Germinal center (tissue), 1 donor: ENCODE measurements around the gene GEMIN7.

Source experiments
- DNase-seq: peaks from one replicate; pipeline ENCODE4 v3.0.0; 2012; ENCODE audit warnings: mixed read lengths, low spot score

Gene GEMIN7

DNA sequence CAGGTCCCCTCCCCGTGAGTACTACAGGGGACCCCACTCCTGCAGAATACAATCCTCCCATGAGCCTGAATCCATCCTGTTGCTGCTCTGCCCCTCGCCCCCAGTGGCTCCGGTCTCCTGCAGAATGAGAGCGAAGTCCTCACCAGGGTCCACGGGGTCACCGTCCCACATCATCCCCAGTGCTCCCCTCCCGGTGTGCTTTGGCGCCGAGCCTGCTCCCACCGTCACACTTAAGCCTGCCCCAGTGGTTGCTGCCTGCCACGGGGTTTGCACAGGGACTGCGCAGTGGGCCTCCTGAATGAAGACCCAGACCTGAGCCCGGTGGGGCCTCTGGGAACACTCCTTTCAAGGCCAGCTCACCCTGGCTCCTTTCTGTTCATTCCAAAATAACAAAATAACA is 51.2 kb downstream of the GEMIN7 start:
- DNase-seq = no peak

DNA sequence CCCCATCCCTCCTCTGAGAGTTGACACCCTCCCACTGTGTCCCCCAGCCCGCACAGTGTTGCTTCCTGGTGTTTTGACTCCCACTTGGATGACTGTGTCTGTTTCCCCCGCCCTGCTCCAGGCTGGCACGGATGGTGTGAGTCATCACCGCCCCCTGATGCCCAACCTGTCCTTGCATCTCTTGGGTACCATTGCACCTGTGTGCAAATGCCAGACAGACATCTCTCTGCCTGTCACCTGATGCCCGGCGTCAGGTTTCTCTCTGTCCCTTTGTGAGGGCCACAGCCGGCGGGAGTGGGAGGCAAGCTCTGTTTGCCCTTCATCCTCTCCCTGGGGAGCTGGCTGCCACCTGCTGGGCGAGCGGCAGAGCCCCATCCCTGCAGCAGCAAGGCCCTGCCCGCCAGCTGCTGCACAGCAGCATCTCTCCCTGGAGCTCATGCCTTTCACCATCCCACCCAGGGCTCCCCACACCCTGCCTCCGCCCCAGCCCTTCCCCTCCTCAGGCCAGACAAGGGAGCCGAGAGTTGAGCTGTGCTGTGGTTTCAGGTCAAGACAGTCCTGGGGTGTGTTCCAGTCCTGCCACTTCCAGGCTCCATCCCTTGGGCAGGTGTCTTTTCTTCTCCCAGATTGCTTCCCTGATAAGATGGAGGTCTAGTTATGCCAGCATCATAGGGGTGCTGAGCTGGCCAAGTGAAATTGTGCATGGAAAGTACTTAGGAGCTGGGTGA is 52.0 kb downstream of the GEMIN7 start:
- DNase-seq = no peak

DNA sequence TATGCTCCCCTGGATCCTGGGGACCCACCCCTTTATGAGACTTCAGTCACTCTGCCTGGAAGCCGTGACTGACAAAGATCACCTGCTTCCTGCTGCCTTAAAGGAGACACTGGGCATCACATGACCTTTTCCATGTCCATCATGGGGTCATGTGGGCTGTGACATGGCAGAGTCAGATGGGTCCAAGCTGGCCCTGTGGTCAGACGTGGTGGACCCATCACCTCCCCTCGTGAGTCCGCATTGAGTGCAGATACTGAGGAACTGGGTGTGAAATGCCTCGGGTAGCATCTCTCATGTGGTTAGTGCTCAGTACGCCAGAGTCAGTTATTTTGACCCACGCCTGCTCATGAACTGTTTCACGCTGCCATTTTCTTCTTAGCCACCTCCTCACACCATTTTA is 54.6 kb downstream of the GEMIN7 start:
- no peak for DNase-seq

DNA sequence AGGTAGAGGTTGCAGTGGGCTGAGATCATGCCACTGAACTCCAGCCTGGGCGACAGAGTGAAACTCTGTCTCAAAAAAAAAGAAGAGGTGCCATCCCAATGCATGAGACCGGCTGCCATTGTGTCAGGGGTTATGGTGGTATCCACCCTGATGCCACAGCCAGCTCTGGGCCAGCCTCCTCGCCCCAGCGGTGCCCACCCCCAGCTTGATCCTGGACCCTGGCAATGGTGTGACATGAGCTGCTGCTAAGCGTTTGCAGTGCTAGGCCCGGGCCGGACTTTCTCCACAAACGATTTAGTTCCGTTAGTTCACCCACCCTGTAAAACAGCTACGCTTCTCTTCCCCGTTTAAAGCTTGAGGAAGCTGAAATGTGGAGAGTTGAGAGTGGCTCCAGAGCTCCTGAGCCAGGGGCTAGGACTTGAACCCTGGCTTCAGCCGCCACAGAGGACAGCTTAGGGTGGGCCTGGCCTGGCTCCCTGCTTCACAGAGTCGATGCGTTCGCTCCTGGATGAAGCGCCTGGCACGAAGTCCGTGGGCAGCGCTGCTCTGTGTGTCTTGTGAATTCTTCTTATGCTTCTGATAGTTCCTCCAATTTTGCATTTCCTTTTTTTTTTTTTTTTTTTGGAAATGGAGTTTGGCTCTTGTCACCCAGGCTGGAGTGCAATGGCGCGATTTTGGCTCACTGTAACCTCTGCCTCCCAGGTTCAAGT is 56.3 kb downstream of the GEMIN7 start:
- no peak for DNase-seq

DNA sequence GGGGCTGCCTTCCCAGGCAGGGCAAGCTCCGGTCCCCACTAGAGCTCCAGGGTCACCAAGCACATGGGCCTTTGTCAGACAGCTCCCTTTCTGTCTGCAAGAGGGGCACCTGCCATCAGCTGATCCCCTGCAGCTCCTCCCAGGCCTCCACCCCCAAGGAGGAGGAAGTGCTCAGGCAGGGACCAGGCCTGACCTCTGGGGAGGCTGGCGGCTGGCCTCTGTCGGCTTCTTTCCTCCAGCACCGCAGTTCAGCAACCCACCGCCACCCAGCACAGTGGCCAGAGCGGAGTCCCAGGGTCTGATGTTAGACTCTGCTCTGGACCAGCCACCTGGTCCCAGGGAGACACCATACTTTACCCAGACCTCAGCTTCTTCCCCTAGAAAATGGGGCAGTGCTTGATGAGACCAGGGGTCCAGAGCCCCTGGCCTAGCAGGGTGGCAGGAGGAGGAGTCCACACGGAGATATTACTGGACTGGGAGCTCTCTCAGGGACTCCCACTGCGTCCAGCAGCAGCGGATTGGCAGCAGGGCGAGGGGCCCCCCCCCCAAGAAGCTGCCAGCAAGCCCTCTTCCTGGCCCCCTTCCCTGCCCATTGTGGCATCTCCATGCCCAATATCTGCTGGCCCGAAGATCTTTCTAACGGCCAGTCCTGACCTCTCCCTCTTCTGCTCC is 57.6 kb downstream of the GEMIN7 start:
- peak; percentile 64 for DNase-seq

DNA sequence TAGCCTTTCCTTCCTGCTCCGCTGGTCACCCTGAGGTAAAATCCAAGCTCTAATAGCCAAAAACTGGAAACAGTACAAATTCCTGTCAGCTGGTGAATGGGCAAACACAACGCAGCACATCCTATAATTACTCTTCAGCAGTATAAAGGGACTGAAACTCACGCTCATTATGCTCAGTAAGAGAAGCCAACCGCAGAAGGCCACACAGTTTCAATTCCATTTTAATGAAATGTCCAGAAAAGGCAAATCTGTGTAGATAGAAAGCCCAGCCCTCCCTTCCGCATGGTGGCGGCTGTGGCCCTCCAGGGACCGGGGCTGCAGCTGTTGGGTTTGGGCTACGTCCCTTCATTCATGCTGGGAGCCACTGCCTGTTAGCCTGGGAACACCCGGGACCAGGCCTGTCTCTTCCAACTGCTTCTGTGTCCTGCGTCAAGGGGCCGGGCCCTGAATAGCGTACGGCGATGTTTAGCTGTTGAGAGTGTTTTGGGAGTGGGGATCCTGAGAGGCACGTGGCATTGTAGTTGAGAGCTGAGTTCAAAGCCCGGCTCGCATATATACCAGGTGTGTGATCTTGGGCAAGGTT is 58.2 kb downstream of the GEMIN7 start:
- DNase-seq = peak; percentile 66

DNA sequence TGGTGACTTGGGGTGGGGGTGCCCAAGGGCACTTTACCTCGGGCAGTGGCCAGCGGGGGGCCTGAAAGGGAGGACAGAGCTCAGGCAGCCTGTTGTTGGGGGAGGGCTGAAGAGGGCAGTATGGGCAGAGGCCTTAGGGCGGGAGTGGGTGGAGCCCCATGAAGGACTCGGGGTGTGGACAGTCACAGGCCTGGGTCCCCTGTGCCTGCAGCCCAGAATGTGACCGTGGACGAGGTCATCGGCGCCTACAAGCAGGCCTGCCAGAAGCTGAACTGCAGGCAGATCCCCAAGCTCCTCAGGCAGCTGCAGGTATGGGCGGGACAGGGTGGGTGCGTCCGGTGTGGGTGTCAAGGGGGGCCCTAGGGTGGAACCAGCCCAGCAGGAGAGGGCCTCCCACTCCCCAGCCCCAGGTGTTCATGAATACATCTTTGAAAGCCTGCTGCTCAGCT is 59.3 kb downstream of the GEMIN7 start:
- no peak for DNase-seq

DNA sequence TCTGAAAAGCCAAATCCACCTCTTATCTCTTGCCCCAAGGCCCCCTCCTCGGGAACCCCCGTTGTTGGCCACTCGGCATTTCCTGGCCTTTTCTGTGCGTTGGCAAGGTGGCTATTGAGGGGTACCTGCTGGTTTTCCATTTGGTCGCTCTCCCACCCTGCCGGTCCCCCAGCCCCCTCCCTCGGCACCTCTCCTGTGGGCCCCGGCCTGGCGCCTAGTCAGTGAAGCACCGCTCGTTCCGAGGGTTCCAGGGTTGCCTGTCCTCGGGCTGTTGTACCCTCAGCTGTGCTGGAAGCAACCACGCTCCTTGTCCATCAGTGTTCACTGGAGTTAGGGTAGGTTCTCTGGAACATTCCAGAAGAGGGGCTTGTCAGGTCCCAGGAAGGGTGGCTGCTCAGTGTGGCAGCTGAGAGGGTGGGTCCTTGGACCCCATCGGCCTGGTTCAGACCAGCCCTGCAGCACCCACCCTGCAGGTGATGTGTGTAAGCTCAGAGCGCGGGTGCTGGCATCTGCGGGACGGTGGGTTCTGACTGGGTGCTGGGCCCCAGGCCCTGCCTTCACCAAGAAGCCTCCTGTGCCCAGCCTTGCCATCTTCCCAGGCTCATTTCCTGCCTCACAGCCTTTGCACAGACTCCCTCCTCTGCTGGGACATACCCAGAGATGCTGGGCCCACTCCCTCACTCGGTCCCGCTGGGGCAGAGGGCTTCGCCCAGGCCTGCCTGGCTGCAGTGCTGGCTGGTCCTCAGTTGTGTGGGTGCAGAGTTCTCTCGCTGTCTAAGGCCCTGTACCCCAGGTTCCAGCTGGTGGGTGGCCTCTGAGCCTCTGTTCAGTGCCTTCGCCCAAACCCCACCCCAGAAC is 60.5 kb downstream of the GEMIN7 start:
- no peak for DNase-seq

DNA sequence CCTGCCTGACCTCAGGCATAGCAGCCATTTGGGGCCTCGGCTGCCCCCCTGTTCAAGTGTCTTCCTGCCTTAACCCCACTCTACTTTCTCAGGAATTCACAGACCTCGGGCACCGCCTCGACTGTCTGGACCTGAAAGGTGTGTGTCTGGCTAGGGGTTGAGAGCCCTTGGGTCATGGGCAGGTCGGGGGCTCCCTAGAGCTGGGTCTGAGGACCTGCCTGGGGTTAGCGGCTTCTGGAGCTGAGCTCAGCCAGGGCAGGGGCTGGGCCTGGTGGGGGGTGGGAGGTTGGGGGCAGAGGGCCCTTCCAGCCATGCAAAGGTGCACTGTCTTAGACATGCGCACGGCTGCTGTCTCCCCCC is 61.1 kb downstream of the GEMIN7 start:
- no peak for DNase-seq

DNA sequence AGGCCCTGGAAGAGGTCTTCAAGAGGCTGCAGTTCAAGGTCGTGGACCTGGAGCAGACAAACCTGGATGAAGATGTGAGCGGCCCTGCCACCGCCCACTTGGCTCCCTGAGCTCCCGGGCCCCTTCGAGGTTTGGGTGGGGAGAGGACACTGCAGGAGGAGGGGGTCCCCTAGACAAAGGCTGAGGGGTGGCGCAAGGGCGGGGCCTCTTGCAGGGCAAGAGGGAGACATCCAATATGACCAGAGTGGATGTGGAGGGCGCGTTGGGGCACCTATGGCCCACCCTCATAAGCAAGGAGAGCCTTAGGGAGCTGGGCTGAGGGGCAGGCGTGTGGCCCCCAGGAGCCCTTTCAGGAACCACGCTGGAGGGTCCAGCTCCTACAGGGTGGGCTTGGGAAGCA is 61.5 kb downstream of the GEMIN7 start:
- no peak for DNase-seq
